ENCODE data around the gene SRP68.
"Not testable (repeated sequence)": the region's sequence is repeated elsewhere in the genome, so short reads cannot be mapped to it uniquely, and the experiment has no call there.

SRP68 gene

DNA sequence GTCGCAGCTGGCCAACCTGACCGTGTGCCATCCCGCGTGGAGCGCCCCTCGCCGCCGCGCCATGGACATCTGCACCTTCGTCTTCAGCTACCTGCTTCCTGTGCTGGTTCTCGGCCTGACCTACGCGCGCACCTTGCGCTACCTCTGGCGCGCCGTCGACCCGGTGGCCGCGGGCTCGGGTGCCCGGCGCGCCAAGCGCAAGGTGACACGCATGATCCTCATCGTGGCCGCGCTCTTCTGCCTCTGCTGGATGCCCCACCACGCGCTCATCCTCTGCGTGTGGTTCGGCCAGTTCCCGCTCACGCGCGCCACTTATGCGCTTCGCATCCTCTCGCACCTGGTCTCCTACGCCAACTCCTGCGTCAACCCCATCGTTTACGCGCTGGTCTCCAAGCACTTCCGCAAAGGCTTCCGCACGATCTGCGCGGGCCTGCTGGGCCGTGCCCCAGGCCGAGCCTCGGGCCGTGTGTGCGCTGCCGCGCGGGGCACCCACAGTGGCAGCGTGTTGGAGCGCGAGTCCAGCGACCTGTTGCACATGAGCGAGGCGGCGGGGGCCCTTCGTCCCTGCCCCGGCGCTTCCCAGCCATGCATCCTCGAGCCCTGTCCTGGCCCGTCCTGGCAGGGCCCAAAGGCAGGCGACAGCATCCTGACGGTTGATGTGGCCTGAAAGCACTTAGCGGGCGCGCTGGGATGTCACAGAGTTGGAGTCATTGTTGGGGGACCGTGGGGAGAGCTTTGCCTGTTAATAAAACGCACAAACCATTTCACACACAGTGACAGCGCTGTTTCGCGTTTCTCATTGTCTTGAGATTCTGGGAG, 4.7 kb upstream of the SRP68 start:
- DNase-seq: no peak

DNA sequence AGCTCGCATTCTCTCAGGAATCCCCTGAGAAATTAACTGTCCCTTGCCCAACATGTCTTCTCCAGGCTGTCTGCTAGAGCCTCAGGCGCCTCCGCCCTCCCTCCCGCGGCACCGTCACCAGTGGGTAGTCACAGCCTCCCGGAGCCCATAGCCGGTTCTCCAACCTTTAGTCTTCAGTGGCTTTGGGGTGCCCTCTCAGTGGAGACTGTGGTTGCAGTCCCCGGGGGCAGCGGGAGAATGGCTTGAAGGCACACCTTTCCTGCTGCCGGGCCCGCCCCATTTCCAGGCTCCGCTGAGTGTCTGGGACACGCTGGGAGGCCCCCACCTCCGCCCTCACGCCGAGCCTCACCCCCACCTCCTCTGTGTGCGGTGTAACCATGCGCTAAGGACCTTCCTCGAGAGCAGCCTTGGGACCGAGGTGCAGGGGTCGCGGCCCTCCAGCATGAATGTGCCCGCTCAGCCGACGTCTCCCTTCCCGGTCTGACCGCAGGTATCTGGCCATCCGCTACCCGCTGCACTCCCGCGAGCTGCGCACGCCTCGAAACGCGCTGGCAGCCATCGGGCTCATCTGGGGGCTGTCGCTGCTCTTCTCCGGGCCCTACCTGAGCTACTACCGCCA, 3.9 kb upstream of the SRP68 start:
- DNase-seq: no peak

DNA sequence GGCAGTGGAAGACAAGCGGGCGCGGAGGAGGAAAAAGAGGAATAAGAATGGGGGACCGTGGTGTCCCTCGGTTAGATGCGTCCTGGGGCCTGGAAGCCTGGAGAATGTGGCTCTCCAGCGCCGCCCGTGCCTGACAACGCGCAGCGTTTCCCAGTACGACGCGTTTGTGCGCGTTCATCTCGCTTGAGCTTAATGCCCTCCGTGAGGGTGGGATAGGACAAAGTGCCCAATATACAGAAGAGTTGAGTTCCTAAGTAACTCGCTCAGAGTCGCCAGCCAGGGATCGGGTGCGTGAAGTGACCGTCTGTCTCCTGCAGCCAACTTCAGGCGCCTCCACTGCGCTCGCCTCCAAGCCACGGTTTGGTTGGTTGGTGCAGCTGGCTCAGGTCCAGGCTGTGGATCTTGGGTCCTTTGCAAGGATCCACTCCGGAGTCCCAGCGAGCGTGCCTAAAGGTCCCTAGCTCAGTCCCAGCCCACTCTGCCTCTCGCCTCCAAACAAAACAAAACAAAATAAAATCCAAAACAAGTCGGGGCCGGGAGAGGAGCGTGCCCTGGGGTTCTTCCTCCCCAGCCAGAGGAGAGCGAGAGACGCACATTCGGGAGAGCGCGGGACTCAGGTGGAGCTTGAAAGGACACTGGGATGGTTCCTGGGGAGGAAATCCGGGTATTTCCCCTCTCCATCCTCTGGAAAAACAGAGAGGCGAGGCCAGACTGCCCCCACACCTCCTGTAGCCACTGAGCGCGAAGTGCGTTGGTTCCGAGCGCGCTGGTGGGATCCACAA, 3.2 kb upstream of the SRP68 start:
- no peak for DNase-seq

DNA sequence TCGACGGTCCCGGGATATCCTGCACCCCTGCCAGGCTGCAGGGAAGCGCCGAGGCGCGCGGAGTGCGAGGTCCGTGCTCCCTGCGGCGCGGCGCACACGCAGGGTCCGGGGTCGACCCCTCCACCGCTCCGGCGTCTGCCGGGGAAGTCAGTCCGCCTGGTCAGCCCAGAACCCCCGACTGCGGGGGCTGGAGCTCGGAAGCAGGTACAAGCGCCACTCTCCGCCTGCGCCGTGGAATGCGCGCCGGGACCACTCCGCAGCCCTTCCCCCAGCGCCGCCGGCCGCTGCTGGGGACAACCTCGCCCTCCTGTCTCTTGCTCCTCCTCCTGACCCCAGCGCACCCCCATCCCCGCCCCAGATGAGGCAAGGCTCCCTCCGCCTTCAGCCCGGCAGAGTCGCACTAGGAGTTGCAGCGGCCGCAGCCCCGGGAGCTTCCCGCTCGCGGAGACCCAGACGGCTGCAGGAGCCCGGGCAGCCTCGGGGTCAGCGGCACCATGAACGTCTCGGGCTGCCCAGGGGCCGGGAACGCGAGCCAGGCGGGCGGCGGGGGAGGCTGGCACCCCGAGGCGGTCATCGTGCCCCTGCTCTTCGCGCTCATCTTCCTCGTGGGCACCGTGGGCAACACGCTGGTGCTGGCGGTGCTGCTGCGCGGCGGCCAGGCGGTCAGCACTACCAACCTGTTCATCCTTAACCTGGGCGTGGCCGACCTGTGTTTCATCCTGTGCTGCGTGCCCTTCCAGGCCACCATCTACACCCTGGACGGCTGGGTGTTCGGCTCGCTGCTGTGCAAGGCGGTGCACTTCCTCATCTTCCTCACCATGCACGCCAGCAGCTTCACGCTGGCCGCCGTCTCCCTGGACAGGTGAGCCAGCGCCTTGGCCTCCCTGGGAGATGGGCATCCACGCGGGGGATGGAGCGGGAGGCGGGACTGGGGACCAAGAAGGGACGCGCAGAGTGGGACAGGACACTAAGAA, 2.4 kb upstream of the SRP68 start, which contains the start of gene GALR2:
TSS of gene GALR2 (plus strand) at position 392 of the 974 bp plus-strand sequence. CDS start at position 495, 103 bp downstream.
- DNase-seq: no peak

DNA sequence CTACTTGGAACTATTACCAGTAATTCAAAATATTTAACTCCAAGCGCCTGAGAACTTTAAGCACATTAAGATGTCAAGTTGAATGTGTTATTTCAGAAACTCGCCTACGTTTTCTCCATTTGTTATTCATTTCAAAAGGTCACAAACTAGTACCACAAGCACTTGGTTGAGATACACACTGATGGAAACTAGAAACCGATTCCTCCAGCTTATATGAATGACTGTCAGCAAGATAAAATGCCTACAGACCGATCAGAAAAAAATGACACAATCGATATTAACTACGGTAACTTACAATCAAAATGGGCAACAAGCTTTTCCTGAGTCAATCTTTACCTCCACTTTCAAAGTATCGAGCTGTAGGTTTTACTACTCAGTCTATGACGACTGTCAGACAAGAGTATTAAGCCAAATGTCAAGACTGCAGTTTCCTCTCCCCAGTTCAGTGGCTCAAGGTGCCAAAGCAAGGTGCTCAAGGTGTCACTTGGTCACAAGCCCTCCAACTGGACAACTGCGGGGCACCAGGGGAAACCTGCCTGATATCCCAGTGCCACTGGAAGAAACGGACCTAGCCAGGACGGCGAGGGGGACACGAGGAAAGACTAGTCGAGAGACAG, 678 bp downstream of the SRP68 start:
- no peak for DNase-seq

DNA sequence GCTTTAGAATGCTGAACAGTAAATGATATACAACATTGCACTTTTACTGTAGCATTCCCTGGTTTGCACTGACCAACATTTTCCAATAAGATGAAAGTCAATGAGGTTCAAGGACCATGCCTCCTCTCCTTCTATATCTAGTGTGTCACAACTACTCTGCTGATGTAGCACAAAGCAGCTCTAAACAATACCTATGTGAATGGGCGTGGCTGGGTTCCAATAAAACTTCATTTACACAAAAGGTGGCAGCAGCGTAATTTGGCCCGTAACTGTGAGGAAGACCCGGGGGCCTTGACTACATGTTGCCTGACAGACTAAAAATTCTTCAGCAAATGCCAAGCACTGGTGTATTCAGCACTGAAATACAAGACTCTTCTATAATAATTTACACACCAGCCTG, 6.5 kb downstream of the SRP68 start:
- no peak for DNase-seq

DNA sequence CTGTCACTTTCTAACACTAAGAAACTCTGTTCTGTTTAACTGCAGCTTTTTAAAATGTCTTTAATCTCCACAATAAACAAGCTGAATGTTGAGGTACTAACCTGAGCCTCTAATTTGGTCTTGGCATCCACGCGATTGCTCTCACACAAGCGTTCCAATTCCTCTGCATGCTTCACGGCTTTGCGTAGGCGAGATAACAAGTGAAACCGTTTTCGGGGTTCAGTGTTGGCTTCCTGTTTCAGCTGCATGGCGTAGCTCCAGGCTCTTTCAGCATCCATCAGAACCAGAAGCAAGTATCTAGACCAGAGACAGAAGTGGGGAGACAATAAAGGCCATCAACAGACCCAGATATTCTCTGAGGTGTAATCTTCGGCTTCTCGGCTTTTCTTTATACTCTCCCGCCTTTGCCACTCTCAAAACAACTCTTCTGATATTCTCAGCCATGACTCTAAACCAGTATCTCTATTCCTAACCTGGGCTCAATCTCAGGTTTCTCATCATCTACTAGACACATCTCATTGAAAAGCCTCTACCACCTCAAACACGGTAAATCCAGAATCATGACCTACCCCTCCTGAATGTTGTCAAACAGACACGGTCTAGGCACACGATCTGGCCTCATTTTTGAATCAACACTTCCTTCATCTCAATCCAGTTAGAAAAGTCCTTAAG, 8.3 kb downstream of the SRP68 start:
- no peak for DNase-seq

DNA sequence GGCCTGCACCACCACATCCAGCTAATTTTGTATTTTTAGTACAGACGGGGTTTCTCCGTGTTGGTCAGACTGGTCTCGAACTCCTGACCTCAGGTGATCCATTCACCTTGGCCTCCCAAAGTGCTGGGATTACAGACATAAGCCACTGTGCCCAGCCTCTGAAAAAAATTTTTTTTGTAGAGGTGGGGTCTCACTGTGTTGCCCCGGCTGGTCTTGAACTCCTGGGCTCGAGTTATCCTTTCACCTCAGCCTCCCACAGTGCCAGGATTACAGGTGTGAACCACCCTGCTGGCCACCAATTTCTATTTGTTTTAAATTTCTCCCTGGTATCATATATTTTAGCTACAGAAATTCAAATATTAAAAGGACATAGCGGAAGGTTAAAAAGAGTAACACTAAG, 14.1 kb downstream of the SRP68 start:
- not testable (repeated sequence) for DNase-seq

DNA sequence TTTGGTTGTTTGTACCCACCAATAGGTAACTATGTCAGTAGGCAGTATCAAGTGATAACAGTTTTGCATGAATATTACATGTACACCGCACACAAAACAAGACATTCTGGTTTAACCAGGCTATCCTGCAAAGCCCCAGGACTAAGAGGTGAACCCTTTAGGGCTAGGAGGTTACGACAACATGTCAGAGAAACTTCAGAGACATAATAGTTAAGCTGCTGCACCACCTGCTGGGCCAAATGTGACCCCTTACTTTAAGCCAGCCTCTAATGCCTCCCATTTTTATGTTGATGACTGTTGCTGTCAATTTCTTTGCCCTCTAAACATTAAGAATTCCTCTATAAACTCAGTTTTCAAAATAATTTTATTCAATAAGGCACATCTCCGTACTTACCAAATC, 15.4 kb downstream of the SRP68 start:
- DNase-seq: no peak

DNA sequence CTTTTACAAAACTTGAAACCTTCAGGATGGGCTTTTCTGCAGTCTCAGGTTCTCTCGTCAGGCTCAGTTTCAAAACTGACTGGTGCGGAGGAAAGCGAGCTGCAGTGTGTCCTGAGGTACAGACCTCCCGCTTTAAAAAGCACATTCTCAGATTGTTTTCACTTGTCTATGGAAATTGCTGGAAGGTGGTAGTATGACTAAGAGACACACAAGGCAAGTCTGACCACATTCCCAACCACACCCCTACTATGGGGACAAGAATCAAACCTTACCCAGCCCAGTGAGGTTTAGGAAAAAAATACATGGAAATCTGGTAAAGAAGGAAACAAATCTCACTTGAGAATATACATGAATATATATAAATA, 18.2 kb downstream of the SRP68 start:
- DNase-seq: no peak

DNA sequence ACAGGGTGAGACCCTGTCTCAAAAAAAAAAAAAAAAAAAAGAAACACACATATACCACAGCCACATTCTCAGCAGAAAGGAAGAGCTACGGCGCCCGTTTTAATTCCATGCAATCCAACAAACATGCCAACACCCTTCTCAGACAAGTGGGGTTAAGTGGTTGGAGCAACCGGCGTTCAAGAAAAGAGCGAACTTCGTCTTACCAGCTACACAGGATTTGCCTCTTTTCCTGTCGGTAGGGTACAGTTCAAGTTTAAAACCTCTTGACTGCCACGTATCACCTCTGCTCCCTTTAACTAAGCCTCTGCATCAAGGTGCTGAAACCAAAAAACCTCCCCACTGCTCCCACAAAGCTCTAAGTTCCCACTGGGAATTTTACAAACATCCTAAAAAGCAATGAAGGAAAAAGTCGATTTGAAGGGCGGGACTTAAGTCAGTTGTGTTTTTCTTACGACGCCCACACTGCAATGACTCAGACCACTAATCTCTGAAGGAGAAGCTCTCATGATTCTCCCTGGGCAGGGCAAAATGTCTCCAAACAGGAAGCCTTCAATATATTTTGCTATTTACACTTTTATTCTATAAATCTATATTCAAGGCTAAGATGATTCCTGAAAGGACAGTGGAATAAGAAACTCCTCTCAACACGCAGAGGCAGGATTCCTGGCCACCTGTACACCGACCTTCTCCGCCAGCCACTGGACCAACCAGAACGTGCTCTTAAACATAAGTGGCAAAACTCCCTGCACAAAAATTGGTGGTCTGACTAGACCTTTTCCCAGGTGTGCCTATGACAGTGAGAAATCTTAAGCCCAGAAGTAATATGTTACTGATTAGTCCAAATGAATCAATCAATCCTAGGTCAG, 18.8 kb downstream of the SRP68 start:
- no peak for DNase-seq

DNA sequence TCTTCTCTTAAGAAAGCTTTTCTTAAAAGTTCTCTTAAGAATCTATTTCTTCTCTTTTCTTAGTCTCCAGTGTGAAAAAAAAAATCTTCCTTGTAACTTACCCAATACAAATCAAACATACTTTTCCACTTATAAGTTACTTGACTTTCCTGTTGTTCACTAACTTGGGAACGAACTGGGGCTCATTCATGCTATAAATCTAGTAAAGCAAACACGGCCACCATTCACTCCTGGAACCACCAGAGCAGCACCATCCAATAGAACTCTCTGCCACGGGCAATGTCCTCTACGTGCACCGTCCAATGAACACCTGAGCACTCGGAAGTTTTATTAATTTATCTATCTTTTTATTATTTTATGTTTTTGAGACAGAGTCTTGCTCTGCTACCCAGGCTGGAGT, 20.8 kb downstream of the SRP68 start:
- DNase-seq: no peak

DNA sequence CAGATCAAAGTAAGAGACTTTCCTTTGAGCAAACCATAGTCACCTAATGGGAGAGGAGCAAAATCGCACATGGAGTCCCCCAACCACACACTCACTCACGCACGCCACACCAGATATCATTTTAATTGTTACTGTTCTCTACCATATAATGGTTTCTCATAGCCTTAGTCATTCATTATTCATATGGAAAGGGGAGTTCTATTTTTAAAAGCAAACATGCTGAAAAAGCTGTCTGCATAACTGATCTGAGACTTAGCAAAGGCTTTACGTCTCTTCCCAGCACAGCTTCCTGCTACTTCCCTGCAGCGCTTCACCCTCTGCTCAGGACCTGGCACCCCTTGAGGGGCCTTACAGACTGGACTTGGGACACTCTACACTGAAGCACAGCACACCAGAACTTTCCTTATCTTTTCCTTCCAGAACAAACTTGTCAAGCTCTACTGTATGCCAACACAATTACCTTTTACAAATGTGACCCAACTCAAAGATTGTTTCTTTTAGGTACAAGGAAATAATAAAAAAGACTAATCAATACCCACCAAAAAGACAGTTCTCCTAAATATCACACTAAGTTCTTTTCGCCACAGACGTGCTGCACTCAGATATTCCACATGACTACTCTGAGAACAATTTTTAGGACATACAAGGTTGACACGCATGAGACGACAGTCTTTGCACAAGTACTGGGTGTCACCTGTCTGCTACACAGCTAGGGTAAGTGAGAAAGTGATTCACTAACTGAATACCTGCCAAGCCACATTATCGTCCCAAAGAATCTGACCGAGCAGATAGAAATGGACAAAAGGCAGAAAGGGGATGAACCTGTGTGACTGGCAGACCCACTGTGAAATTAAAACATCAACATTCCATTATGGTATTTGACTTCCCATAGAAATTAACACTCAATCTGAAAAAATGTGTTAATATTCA, 21.5 kb downstream of the SRP68 start:
- no peak for DNase-seq

DNA sequence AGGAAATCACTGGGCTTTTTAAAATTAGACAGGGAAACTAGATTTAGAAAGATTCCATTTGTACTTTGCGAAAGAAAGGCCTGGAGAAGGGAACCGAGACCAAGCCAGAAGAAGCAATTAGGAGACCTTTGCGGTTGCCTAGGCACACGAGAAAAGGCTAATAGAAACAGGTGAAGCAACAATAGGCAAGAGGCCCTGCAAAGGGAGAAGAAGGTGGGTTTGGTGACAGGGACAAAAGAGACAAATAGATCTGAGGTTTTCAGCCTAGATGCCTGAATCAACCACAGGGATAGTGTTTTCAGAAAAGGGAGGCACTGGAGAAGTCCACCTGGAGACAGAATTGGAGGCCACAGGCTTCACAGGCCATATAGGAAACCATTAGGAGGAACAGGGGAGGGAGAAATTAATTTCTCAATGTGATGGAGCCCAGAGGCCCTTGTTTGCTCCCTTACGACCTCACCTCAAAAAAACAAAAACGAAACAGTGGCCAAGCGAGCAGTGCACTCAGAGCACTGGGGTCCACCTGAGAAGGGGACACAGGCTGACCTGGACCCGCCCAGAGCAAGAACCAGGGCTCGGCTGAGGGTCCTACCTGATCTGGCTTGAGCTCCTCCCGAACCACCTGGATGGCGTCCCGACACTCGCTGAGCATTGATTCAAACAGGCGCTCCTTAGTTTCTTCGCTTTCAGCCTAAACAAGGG, 22.3 kb downstream of the SRP68 start:
- DNase-seq: no peak

DNA sequence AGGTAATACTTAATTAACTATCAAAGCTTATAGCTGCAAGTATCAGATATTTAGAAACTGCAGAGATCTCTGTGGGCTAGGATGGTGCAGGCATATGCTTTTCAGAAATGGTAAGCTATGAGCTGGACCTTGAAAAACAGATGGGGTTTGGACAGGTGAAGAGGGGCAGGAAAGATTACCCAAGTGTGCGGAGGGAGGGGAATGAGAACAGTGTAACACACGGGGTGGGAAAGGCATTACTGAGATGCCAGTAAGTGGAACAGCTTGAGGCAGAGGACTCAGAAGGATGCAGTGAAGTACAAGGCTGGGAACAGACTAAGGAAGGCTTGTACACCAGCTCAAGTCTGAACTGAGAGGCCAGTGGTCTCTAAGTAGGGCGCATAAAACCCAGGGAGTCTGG, 23.1 kb downstream of the SRP68 start:
- DNase-seq: no peak

DNA sequence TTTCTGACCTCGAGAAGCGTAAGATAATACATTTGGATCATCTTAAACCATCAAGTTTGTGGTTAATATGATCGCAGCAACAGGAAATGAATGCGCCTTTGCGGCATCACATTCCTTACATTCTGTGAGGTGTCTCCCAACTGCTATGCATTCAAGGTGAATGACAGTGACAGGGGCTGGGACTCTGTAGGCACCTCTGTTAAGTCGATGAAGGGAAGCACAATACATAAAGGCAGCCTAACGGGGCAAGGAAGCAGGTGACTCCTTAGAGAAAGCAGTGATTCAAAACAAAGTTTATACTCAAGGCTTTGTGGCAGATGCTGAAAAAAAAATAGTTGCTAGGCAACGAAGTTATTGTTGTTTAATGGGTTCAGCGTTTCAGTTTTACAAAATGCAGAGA, 23.6 kb downstream of the SRP68 start:
- peak; percentile 31 for DNase-seq

DNA sequence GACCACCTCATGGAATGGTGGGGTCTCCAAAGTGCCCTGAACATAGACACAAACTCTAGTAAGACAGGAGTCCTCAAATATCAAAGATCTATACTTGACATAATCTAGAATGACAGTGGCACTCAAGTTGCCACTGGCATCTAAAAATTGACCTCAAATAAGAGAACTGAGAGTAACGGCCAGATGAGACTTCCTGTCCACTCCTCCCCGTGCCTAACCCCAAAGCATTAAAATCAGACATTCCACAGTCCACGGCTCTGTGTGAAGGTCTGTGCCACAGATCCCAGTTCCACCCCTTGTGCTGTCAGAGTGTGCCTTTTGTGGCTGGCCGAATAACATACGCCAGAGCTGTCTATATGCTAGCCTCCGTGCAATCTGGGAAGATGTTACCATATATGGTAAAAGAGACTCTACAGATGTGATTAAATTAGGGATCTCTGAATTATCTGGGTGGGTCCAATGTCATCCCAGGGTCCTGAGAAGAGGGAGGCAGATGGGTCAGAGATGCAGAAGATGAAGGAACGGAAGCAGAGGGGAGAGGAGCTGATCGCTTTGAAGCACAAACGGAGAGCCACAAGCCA, 24.2 kb downstream of the SRP68 start:
- DNase-seq: no peak

DNA sequence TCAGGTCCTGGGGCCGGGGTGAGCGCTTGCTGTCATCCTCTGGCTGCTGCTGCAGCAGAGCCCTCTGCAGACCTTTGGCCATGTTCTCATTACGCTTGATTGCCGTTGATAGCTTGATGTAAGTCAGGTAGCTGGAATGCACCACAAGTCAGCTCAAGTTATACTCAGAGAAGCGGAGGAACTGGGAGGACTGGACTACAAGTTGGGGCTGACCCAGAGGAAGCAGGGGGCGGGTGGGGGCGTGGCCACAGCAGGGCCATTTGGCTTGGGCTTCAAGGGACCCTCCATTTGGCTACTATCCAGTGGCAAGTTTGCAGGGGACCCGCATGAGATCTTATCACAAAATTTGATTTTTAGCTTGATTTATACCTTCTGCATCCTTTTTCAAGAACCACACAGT, 26.3 kb downstream of the SRP68 start:
- DNase-seq: no peak

All from fibroblast of skin of abdomen (primary cell).